ENCODE measurements around the gene SHLD1.

The SHLD1 gene

GRCh38 chr20:5910186-5910585 is 160.0 kb downstream of the SHLD1 start:
- no peak for DNase-seq (ENCODE audit: low read depth)
- no peak for TF ChIP-seq CTCF (conservative IDR thresholded peaks at IDR 0.05; ENCODE audit: low read depth, low read length)
- no peak overlapping the region for H3K4me3 ChIP-seq (ENCODE audit: low read depth, low read length)

- TF ChIP-seq CTCF (conservative IDR thresholded peaks at IDR 0.05; ENCODE audit: low read depth, low read length): no peak
- no peak for DNase-seq (ENCODE audit: low read depth)
- no peak overlapping the region for H3K4me3 ChIP-seq (ENCODE audit: low read depth, low read length)
These were observed 163.0 kb downstream of the SHLD1 start for GRCh38 chr20:5913166-5913565.

All from choroid plexus epithelial cell (primary cell).